NCI-H1436 (cell line): ENCODE measurements around the gene CCR2.

Source experiments
- DNase-seq: peaks from one replicate; lab custom pipeline; 2025; lab: John Stamatoyannopoulos, UW

CCR2 gene

DNA sequence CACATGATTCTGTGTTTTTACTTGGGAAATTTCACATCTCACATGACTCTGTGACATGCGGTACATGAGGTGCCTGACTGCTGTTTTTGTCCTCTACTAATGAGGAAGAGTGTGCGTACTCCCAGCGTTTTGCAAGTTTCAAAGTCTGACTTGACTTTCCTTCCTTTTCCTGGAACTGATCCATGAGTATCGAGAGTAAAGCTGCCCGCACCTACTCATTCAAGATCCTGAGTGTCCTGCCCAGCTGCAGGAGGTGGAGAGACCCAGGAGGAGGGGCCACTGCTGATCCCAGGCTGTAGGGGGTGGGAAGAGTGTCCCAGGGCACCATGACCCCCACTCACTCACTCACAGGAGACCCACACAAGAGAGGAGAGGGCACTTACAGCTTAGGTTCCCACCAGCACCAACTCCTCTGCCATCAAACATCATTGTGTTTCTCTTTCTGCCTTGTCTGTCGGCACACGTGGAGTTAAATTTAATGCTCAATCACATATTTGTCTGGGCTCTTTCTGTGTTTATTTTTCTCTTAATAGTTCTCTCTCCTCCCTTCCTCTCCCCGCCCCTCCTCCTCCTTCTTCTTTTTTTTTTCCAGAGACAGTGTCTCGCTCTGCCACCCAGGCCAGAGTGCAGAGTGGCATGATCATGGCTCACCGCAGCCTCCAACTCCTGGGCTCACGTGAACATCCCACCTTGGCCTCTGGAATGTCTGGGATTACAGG lies 51.5 kb downstream of the CCR2 start:
- DNase-seq, result no peak

DNA sequence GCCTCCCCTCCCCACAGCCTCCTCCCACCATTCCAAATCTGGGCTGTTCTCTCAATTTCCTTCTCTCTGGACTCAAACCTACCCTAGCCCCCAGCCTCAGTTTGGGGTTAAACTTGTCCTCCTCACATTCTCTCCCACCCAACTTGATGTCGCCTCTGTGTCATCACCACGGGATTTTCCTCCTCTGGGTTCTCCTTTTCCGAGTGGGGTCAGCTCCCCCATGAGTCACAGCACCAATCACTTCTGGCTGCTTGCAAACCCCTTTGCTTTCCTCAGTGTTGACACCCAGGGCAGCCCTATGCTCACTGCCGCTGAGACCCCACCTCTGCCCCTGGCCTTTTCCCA lies 52.5 kb downstream of the CCR2 start:
- DNase-seq, result no peak

DNA sequence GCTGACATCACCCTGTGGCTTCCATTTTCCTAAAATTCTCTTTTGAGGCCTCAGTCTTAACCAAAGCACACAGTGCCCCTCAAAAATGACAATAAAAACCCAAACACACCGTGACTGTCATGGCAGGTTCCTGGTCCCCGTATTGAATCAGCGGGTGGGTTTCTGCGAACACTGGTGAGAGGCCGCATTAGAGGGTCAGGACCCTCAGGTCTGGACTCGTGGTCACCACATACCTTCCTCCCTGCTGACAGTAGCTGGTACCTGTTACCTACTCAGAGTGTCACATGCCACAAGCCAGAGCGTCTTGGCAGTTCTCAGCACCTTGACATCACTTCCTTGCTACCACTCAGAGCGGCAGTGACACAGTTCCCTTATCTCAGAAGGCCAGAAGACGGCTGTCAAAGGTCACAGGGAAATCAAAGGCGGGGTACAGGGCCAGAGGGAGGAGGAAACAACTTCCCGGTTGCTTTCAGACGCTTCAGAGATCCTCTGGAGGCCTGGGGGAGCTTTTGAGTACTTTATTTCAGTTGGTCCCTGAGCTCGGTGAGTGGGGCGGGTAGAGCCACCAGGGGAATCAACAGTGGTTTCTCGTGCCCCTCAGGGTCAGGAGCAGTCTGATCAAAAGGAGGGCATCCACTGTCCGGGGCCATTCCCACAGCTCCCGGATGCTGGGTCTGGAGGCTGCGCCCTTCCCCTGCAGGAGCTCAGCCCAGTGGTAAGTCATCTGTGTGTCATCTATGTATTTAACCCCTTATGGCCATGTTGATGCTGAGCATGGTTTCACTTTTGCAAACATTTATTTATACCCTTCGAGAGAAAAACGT lies 53.1 kb downstream of the CCR2 start, which contains the start of the genes CCR5AS and CCRL2:
Gene CCR5AS, minus strand, starts transcription at position 279 of the 824 bp plus-strand sequence.
Gene CCRL2, plus strand, starts transcription at position 472 of the 824 bp plus-strand sequence. CDS start 821 bp downstream, outside the sequence.
- DNase-seq, result no peak

DNA sequence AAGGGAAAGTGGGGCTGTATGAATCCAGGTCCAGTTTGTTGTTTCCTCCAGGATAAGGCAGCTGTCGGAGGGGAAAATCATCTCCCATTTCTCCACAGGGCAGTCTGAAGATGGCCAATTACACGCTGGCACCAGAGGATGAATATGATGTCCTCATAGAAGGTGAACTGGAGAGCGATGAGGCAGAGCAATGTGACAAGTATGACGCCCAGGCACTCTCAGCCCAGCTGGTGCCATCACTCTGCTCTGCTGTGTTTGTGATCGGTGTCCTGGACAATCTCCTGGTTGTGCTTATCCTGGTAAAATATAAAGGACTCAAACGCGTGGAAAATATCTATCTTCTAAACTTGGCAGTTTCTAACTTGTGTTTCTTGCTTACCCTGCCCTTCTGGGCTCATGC lies 54.1 kb downstream of the CCR2 start:
- no peak for DNase-seq

DNA sequence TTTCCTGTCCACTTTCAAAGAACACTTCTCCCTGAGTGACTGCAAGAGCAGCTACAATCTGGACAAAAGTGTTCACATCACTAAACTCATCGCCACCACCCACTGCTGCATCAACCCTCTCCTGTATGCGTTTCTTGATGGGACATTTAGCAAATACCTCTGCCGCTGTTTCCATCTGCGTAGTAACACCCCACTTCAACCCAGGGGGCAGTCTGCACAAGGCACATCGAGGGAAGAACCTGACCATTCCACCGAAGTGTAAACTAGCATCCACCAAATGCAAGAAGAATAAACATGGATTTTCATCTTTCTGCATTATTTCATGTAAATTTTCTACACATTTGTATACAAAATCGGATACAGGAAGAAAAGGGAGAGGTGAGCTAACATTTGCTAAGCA lies 54.9 kb downstream of the CCR2 start:
- no peak for DNase-seq

DNA sequence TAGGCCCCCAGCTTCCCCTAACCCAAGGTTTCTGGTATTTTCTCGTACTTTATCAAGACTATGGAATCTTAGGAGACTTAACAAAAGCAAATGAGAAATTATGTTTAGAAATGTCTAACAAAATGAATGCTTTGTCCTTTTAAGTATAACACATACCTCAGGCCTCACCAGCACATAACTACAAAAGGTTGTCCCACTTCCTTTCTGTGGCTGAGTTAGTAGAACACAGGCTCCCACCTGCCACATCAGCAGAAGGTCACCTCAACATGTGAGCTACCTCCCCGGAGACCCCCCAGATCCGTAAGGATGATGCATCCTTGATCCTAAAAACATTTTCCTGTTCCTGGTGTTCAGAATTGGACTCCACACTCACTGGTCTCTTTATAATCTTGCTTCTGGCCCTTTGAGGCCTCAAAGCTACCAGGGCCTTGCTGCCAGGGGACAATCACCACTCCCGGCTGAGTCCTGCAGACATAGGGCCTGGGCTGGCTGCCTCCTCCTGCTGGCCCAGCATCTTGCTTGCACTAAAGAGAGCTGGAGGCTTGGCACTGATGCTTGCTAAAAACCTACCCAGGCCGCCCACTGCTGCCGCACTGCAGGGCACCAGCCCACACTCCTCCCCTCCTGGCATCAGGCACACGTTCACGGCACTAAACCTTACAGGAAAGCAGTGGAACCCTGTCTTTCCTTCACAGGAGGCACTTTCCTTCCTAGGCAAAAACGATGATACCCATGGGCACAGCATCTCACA lies 56.0 kb downstream of the CCR2 start:
- DNase-seq, result no peak
